GM18909 (cell line): ENCODE results near the gene GNPAT.
A peak's percentile ranks its signal among the peaks of the same experiment; 100 is the strongest.
"Not testable (repeated sequence)": the region's sequence is repeated elsewhere in the genome, so short reads cannot be mapped to it uniquely, and the experiment has no call there.

ENCODE experiments used
- ATAC-seq: cut with Tn5 transposase; IDR thresholded peaks from one replicate; pipeline ENCODE4 v1.9.1; 2021; ENCODE audit warnings: mild to moderate bottlenecking; ENCODE audit not compliant: unreplicated experiment, poor library complexity

Gene GNPAT

DNA sequence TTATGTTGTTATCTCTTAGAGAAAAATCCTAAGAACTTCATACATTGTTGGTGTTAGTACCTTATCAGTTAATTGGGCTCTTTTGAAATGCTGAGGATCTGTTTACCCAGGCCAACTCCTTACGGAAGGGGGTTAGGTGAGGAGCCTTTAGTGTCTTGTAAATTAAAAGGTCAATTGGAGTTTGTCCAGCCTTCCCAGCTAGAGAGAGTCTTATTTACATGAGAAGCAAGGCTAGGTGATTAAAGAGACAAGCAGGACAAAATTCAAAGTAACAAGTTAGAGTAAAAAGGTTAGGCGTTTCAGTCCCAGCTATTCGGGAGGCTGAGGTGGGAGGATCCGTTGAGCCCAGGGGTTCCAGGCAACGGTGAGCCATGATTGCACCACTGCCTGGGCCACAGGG, 28.7 kb upstream of the GNPAT start:
- not testable (repeated sequence) for ATAC-seq

DNA sequence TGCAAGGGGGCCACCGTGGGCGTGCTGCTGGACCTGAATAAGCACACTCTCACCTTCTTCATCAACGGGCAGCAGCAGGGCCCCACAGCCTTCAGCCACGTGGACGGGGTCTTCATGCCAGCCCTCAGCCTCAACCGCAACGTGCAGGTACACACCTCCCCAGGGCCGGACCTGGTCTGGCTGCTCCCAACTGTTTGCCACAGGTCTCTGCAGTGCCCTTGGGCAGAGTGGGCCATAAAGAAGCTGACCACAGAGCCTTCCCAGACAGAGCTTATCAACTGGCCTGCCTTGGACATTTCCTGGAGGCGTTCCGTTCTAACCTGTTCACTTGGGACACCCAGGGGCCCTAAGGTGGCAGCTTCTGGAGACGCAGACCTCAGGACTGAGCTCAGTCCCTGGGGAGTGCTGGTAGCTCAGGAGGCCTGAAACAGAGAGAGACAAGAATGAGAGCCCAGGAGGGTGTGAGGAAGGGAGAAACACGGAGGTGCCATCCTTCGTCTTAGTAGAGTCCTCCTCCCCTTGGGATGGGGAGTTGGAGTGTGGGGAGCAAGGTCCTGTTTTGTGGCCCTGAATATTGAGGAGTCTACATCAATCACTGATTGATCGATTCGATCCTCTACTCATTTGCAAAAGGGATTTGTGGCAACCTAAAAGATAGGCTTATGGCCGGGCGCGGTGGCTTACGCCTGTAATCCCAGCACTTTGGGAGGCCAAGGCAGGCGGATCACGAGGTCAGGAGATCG, 27.0 kb upstream of the GNPAT start:
- ATAC-seq: no peak

DNA sequence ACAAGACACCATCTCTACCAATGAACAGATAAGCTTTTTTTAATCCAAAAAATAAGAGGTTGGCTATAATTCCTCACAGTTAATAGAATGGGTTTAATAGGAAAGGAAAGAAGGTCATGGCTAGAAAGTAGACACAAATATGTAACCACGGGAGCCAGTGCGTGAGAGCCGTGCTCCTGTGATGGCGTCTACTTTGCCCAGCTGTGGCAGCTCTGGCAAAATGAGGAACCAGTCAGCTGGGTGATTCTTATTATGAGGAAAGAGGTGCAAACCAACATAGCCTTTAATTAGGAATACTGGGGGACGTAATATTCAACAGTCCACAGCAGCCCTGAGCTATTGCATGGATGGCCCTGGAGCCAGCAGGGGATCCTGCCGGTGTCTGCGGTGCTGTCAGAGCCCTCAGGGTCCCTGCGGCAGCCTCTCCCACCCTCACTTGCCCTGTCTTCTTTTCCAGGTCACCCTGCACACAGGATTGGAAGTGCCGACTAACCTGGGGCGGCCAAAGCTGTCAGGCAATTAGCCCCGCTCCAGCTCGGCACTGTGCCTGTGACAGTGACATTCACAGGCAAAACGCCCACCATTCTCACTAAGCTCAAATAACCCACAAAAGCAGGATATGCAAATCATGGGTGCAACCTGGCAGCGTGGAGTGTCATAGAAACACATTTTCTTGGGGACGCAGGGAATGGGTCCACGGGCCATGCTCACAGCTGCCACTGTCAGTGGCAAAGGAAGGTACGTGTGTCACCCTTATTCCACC, 25.9 kb upstream of the GNPAT start:
- ATAC-seq: no peak

GRCh38 chr1:231215681-231216385, 25.2 kb upstream of the GNPAT start:
- ATAC-seq: no peak

DNA sequence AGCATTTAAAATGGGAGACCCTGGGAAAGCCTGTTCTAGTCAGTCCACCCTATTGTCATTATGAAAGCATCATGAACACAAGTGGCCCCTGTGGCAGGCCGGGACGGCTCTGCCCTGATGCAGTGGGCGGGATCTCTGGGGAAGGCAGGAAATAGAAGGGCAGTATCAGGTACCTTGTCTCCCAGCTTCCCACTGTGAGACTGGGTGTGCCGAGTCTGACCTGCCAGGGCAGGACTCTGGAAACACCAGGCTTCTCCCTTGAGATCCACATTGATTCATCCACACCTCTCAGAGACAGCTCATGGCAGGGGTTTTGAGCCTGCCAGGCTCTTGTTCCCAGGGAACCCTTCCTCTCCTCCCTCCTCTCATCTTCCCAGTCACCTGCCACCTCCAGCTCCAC, 24.5 kb upstream of the GNPAT start:
- ATAC-seq: no peak

GRCh38 chr1:231217056-231217455, 24.0 kb upstream of the GNPAT start:
- ATAC-seq: no peak

GRCh38 chr1:231218078-231218477, 22.9 kb upstream of the GNPAT start:
- no peak for ATAC-seq

- no peak for ATAC-seq
Observed at GRCh38 chr1:231219422-231220401, 21.3 kb upstream of the GNPAT start.

GRCh38 chr1:231220801-231221200, 20.2 kb upstream of the GNPAT start:
- ATAC-seq: no peak

DNA sequence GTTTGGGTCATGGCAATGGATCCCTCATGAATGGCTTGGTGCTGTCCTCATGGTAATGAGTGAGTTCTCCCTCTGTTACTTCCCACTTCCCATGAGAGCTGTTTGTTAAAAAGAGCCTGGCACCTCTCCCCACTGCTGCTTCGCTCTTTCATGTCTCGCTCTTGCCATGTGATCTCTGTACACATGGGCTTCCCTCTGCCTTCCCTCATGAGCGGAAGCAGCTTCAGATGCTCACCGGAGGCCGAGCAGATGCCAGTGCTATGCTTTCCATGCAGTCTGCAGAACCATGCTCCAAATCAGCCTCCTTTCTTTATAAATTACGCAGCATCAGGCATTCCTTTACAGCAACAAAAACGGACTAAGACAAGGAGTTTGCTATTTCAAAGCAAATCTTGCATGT, 14.9 kb upstream of the GNPAT start:
- no peak for ATAC-seq

DNA sequence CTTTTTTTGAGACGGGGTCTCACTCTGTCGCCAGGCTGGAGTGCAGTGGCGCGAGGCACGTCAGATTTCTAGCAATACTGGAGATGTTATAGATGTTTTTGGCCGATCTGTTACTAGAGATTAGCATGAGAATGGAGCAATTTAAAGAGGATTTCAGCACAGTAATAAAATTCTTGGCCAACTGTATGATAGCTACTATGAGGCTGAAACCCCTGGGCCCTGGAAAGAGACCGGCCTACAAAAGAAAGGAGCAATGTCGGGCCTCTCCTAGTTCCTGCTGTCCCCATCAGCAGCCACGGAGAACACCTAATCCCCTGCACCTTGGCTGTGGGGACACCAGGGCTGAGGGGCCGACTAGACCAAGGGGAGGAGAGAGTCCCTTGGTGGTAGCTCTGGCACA, 9.5 kb upstream of the GNPAT start:
- ATAC-seq: no peak

- peak; percentile 70 for ATAC-seq
Observed at GRCh38 chr1:231232870-231233734, 7.9 kb upstream of the GNPAT start.

DNA sequence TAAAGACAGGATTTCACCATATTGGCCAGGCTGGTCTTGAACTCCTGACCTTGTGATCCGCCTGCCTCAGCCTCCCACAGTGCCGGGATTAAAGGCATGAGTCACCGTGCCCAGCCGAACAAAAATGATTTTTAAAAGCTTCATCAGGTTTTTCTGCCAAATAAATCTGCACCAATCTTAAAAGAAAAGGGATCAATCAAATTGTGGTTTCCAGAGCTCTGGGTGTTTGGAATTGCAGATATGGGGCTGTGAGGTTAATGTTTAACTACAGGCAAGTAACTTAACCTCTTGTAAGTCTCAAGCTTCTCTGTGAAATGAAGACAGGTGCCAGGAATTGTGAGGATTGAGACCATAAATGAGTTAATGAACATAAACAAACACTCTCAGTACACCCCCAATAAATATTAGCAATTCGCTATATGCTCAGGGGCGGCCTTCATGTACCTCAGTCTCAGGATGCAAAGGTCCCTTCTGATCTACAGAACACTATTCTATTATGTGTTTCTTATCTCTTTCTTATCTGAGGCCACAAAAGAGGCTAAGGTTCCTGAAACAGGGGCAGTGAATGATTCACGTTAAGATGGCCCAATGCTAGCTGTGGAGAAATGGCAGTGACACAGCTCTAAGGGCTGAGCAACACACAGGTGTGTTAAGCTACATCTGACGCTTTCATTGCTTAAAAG, 7.1 kb upstream of the GNPAT start:
- ATAC-seq: no peak

GRCh38 chr1:231234506-231234905, 6.5 kb upstream of the GNPAT start:
- no peak for ATAC-seq

DNA sequence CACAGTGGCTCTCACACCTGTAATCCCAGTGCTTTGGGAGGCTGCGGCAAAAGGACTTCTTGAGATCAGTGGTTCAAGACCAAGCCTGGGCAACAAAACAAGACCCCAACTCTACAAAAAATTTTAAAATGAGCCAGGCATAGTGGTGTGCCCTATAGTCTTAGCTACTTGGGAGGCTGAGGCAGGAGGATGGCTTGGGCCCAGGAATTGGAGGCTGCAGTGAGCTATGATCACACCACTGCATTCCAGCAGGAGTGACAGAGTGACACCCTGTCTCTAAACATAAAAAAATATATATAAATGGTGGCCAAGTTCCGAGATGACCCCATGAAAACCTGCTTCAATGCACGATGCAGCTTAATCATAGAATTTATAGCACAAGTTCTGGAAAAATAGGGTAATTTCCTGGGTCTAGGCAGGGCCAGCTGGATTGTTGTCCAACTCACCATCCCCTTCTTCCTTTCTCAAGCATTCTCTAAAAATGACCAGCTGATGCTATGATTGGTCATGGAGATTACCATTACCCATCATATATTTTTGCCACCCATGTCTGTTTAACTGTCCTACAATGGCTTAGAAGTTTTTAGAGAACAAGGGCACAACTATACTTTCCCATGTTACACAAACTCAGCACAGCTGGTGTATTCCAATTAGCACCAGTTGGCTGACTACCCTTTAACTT, 5.3 kb upstream of the GNPAT start:
- no peak for ATAC-seq

DNA sequence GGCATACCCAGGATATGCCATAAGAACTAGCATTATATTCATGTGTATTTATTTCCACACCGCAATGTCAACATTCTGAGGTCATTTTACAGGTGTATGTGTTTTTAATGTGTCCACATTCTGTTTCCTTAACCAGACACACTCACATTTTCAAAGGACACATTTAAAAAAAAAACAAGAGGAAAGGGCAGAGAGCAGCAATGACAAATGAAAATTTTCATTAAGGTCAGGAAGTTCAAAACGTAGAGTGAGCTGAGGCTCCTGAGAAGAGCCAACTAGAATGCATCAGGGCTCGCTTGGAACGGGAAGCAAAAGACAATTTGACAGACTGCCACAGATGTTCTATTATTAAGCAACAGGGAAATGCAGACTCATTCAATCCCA, 4.8 kb upstream of the GNPAT start:
- no peak for ATAC-seq

DNA sequence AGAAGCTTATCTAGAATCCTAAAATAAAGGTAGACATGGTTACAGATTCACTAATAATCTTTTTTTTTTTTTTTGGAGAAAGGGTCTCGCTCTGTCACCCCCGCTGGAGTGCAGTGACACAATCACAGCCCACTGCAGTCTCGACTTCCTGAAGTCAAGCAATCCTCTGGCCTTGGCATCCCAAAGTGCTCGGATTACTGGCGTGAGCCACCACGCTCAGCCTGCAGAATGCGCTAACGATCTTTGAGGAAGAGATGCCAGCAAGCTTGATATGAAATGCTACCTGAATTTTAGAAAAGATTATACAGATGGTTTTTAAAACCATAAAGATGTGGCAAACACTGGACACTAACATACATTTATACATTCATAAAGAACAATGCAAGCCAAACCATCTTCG, 4.1 kb upstream of the GNPAT start:
- no peak for ATAC-seq

DNA sequence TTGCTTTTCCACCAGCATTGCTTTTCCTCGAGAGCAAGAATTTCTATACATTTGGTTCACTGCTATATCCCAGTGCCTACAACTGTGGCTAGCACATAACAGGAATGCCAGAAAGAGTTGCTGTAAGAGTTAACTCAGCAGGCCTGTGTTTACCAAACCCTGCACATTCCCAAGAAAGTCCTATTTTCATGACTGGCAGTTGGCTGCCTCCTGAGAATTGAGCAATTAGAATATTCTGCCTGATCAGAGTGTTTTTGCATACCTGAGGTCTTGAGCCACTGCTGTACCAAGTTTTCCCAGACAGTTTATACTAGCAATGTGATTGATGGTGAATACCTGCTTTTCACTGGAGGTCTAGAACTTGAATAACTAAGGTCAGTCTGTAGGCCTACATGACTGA, 2.7 kb upstream of the GNPAT start:
- no peak for ATAC-seq
